ENCODE data around the gene HEATR5A. TPM values are rescaled to one million over a fixed set of nuclear protein-coding genes. Genes with fewer than 3 reads are reported as not detected.

The HEATR5A gene
- total and polyA plus RNA-seq, 2 of the 13 experiments (the other 11 are each of a cell fraction or from before 2014, with no cell fraction given), result 36.4 to 105 TPM

DNA sequence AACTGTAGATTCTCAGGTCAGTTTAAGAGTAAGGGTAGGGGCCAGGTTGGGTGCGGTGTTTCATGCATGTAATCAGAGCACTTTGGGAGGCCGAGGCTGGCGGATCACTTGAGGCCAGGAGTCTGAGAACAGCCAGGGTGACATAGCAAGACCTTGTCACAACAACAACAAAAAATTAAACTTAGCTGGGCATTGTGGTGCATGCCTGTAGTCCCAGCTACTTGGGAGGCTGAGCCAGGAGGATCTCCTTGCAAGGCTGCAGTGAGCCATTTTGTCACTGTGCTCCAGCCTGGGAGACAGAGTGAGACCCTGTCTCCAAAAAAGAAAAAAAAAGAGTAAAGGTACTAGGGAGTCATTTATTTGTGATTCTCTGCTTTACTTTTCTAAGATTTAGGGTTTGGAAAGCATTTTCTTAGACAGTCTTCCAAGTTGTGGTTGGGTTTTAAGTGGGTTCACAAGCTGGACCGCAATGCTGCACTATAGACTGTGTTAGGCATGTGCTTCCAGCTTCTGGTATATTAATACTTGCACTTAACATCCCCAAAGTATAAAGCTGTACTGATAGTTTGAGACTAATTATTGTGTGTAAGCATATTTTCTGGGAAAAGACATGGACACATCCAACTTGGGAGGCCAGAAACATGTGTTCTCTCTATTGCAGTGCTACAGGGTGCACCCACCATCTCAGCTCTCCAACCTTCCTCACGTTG is 163.7 kb downstream of the HEATR5A start (continued):
- TF ChIP-seq ZMYM3 (CRISPR knock-in tag; IDR thresholded peaks at IDR 0.05), result 0 out of 2 replicates have a peak, but pooled peaks have one; percentile 35
- no peak for TF ChIP-seq HMGA1 (CRISPR knock-in tag; conservative IDR thresholded peaks at IDR 0.05)
- TF ChIP-seq KLF9 (CRISPR knock-in tag; IDR thresholded peaks at IDR 0.05; ENCODE audit: low read depth), result 0 out of 2 replicates have a peak, but pooled peaks have one; percentile 64
- no peak for TF ChIP-seq ZNF234 (CRISPR knock-in tag; conservative IDR thresholded peaks at IDR 0.05)
- no peak for TF ChIP-seq ZNF740 (CRISPR knock-in tag; IDR thresholded peaks at IDR 0.05)
- TF ChIP-seq STAT5B (CRISPR knock-in tag; IDR thresholded peaks at IDR 0.05), result no peak
- no peak for TF ChIP-seq ATF7-NPFF (CRISPR knock-in tag; IDR thresholded peaks at IDR 0.05; ENCODE audit: low read depth)
- no peak for TF ChIP-seq ZNF790 (CRISPR knock-in tag; IDR thresholded peaks at IDR 0.05; ENCODE audit: borderline replicate concordance)
- TF ChIP-seq, protein P1, sequence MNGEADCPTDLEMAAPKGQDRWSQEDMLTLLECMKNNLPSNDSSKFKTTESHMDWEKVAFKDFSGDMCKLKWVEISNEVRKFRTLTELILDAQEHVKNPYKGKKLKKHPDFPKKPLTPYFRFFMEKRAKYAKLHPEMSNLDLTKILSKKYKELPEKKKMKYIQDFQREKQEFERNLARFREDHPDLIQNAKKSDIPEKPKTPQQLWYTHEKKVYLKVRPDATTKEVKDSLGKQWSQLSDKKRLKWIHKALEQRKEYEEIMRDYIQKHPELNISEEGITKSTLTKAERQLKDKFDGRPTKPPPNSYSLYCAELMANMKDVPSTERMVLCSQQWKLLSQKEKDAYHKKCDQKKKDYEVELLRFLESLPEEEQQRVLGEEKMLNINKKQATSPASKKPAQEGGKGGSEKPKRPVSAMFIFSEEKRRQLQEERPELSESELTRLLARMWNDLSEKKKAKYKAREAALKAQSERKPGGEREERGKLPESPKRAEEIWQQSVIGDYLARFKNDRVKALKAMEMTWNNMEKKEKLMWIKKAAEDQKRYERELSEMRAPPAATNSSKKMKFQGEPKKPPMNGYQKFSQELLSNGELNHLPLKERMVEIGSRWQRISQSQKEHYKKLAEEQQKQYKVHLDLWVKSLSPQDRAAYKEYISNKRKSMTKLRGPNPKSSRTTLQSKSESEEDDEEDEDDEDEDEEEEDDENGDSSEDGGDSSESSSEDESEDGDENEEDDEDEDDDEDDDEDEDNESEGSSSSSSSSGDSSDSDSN (CRISPR knock-in tag; IDR thresholded peaks at IDR 0.05), result 0 out of 2 replicates have a peak, but pooled peaks have one; percentile 14
- peak; percentile 34; the same call in 1 of the 2 replicates for TF ChIP-seq ZNF205 (CRISPR knock-in tag; IDR thresholded peaks at IDR 0.05)
- no peak for TF ChIP-seq YEATS4 (CRISPR knock-in tag; IDR thresholded peaks at IDR 0.05; ENCODE audit: borderline replicate concordance)
- no peak for TF ChIP-seq CCDC6 (CRISPR knock-in tag; IDR thresholded peaks at IDR 0.05)
- TF ChIP-seq, protein P2, sequence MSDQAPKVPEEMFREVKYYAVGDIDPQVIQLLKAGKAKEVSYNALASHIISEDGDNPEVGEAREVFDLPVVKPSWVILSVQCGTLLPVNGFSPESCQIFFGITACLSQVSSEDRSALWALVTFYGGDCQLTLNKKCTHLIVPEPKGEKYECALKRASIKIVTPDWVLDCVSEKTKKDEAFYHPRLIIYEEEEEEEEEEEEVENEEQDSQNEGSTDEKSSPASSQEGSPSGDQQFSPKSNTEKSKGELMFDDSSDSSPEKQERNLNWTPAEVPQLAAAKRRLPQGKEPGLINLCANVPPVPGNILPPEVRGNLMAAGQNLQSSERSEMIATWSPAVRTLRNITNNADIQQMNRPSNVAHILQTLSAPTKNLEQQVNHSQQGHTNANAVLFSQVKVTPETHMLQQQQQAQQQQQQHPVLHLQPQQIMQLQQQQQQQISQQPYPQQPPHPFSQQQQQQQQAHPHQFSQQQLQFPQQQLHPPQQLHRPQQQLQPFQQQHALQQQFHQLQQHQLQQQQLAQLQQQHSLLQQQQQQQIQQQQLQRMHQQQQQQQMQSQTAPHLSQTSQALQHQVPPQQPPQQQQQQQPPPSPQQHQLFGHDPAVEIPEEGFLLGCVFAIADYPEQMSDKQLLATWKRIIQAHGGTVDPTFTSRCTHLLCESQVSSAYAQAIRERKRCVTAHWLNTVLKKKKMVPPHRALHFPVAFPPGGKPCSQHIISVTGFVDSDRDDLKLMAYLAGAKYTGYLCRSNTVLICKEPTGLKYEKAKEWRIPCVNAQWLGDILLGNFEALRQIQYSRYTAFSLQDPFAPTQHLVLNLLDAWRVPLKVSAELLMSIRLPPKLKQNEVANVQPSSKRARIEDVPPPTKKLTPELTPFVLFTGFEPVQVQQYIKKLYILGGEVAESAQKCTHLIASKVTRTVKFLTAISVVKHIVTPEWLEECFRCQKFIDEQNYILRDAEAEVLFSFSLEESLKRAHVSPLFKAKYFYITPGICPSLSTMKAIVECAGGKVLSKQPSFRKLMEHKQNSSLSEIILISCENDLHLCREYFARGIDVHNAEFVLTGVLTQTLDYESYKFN (CRISPR knock-in tag; conservative IDR thresholded peaks at IDR 0.05), result no peak
- no peak for TF ChIP-seq YY1 (IDR thresholded peaks at IDR 0.05; ENCODE audit: insufficient read depth, insufficient replicate concordance, low read depth, low read length)
- TF ChIP-seq, protein P3, sequence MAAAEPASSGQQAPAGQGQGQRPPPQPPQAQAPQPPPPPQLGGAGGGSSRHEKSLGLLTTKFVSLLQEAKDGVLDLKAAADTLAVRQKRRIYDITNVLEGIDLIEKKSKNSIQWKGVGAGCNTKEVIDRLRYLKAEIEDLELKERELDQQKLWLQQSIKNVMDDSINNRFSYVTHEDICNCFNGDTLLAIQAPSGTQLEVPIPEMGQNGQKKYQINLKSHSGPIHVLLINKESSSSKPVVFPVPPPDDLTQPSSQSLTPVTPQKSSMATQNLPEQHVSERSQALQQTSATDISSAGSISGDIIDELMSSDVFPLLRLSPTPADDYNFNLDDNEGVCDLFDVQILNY (CRISPR knock-in tag; conservative IDR thresholded peaks at IDR 0.05), result peak; percentile 27; the same call in 1 of the 2 replicates
- TF ChIP-seq CBX1 (IDR thresholded peaks at IDR 0.05; ENCODE audit: low read depth), result no peak
- no peak for TF ChIP-seq ZNF18 (CRISPR knock-in tag; IDR thresholded peaks at IDR 0.05; ENCODE audit: insufficient replicate concordance)
- TF ChIP-seq ELF3 (CRISPR knock-in tag; IDR thresholded peaks at IDR 0.05), result no peak
- no peak for TF ChIP-seq ZMYM2 (CRISPR knock-in tag; IDR thresholded peaks at IDR 0.05)
- TF ChIP-seq KLF11 (CRISPR knock-in tag; IDR thresholded peaks at IDR 0.05), result no peak
- TF ChIP-seq ZNF746 (CRISPR knock-in tag; IDR thresholded peaks at IDR 0.05), result no peak
- TF ChIP-seq KMT2A (CRISPR knock-in tag; IDR thresholded peaks at IDR 0.05), result no peak
